Measurements from ENCODE around the gene CHSY3. TPM values are rescaled to one million over a fixed set of nuclear protein-coding genes. Genes with fewer than 3 reads are reported as not detected.

The CHSY3 gene
- polyA plus RNA-seq, 1 donor, result 5.0 TPM

- DNase-seq, result no peak
These were observed 194.7 kb downstream of the CHSY3 start for GRCh38 chr5:130099008-130099407.

DNA sequence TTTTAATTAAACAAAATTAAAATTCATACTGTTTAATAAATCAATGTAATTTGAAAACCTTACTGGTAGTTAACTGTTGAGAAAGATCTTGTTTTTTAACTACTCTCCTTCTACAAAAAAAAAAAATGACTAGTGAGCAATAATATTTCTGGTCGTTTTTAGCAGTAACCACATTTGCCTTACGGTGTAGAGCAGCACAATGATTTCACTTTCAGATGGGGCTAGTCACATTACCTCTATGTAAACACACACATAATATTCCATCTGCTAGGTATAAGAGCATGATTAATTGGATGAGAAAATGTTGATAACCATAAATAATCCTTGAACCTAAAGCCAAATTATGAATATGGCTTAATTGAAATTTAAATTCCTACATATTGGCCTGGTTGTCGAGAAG is 198.1 kb downstream of the CHSY3 start:
- no peak for DNase-seq

DNA sequence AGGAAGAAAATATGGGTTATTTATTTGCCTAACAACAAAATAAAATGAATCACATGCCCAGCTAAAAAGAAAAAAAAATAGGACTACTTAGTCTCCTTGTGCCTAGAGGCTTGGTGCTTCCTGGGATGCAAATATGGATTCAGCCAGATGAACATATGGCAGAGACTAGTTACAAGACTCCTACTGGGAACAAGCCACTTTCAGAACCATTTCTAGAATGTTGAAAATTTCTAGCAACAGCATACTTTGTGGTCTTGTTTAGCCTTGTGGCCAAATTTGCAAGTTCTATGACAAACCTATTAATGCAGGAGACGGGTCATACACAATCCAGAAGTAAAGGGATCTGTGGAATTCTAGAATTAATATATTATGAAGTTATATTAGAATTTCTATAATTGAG is 198.7 kb downstream of the CHSY3 start:
- no peak for DNase-seq

GRCh38 chr5:130104895-130105688 is 200.8 kb downstream of the CHSY3 start:
- DNase-seq, result no peak

DNA sequence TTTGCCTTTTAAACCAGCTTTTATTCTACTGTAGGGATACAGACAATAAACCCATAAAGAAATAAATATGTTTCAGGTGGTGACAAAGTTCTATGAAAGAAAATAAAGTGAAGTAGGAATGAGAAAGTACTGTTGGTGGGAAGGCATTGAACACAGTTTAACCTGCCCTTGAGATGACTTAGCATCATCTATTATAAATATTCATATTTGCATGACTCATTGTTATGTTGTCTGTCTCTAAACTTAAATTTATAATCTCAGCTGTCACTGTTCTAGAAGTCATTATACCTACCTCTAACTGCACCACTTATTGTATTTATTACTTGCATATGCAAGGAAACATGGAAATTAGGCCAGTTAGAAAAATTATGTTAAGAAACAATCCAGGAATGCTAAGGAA is 202.2 kb downstream of the CHSY3 start:
- no peak for DNase-seq

DNA sequence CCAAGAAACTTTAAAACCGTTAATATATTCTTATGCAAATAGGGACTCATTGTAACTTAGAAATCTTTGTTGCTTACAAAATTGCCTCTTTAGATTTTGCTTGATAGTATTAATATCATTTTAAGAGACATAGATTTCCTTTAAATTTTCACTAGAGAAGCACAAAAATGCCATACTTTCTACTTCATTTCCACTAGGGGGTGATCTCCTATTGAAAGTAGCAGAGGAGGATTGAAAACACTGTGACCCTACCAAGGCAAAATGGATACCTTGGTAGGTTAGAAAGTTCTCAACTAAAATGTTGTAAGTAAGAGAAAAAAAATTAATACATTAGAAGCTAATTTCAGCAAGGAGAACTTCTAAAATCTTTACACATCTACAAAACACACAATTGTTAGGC is 204.9 kb downstream of the CHSY3 start:
- peak; percentile 18 for DNase-seq

DNA sequence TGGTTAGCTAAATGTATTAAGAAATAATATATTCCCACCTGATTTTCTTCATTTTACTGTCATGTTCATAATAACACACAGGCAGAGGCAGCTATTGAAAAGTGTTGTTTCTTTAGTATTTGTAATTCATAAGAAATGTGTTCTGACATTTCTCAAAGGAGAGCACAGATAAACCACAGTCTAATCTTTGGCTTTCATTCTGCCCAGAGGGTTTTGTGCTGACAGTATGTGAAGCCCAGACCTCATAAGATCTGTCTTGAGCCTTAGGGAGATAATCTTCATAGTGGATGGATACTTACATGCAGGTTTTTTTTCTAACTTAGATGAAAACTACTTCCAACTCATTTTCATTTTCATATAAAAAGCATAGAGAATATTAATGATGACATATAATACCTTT is 206.1 kb downstream of the CHSY3 start:
- DNase-seq, result no peak

DNA sequence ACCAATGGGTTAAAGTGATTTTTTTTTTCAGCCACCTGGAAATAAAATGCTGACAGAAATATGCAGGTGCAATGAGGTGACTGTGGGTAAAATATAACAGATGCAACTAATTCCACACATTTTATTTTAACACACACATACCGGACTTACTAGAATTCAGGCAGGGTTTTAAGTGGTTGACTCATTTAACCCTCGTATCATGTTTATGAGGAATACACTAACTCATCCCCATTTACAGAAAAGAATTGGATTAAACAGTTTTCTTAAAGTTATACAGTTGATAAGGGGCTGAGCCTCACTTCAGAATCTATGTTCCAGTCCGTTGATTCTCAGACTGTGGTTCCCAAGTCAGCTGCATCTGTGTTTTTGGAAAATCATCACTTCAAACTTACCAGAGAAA is 207.5 kb downstream of the CHSY3 start:
- DNase-seq, result no peak

GRCh38 chr5:130112246-130112645 is 208.0 kb downstream of the CHSY3 start:
- DNase-seq, result no peak

DNA sequence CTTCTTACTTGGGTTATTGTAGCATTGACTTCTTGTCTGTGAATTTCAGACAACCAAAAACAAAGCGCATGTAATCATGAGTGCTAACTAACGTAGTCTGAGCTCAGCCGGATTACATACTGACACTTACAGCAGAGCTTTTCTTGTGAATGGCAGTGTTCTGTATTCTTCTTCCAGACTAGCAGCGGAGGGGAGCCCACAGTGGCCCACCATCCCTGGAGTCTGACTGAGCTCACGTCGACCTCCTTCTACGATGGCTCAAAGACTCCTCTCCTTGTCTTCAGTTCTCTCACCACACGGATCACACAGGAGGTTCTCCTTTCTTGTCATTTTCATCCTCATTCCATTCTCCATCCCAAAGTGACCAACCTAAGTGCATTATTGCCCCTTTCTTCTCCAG is 211.4 kb downstream of the CHSY3 start:
- DNase-seq, result no peak

DNA sequence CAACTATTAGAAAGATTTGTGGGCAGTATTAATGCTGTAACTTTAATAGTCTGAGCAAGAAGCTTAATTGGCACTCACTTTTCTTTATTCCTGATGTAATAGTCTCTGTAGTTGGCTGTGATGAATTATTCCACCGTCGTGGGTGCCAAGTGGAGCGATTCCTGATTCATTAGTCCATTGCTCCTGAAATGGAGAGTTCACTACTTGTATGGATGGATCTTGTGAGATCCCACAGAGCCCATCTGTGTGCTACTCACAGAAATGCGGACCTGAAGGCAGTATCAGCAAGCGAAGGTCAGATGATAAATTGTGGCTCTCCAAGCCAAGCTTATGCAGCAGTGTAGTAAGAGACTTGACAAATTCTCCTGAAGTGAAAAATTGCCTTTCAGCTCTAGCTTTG is 212.2 kb downstream of the CHSY3 start:
- DNase-seq, result no peak

DNA sequence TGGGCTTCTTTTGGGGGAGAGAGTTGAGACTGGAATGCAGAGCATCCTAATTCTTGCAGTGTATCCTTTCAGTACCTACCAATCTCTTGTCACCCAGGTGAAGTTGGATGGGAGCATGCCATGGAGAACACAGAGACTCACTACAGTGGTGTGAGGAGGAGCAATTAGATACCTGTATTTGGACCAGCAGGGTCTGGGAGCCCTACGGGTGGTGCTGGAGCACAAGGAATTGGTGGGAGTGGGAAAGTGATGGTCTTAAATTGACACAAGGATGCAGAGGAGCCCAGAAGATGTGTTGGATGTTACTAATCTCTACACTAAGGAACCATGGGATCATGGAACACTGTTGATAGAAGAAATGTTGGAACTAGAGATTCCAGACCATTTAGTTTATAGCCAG is 212.7 kb downstream of the CHSY3 start:
- DNase-seq, result no peak

DNA sequence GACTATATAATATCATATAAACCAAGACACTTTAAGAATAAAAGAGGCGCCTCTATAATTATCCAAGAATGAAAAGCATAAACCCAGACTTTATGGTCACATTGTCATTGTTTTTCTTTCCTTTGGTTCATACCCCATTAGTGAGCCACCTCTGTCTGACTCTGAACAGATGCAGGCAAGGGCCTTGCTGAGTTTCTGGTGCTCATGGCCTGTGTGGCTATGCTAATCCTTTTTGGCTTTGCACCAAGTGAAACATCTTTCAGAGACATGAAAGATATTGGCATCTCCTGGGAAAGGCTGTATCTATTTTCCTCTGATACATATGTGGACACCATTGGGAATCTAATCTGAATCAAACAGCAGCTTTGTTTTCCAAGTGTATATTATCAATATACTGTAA is 222.5 kb downstream of the CHSY3 start:
- DNase-seq, result no peak

GRCh38 chr5:130135506-130135905 is 231.2 kb downstream of the CHSY3 start:
- no peak for DNase-seq

DNA sequence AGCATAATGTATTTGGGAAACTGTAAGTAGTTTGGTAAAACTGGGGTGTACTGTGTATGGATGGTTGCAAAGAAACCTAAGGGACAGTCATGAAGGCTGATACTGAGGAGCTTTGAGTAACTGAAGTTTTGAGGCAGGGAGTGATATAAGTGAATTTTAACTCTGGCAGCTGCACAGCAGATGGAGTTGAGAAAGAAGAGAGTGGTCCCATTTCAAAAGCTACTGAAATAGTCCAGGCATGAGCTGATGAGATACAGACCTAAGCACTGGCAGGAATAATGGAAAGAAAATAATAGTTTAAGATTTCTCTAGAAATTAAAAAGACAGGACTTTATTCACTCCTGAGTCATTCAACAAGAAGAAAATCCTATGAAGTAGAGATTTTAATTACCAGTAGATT is 232.0 kb downstream of the CHSY3 start:
- DNase-seq, result no peak

DNA sequence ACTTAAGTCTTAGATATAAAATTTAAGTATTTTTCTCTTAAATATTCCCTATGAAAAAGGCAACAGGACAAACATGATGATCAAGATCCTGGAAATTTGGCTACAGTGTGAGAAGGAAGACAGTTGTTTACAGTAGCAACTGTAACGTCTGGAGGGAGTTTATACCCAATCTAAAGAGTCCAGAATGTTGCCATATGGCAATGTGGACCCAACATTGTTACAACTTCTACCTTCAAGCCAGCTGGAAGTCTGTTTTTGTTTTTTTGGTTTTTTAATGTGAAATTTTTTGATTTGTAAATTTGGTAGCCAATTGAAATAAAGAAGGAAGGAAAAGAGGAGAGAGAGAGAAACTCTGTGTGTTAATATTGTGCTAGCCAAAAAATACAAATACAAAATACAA is 233.4 kb downstream of the CHSY3 start:
- no peak for DNase-seq

GRCh38 chr5:130138406-130139045 is 234.3 kb downstream of the CHSY3 start:
- DNase-seq, result no peak

GRCh38 chr5:130141659-130142320 is 237.5 kb downstream of the CHSY3 start:
- DNase-seq, result no peak

DNA sequence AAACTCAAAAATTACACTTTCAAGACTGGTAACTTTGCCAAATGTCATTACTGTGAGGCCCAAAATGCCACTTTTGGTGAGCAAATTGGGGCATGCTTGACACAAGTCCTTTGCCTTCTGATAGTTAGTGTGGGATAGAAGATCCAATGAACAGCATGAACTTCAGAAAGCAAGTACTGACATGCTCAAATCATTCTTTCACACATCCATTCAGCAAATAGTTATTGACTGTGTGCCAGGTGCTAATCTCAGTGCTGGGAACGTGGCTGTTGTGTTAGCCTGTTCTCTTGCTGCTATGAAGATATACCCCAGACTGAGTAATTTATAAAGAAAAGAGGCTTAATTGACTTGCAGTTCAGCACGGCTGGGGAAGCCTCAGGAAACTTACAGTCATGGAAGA is 247.0 kb downstream of the CHSY3 start:
- DNase-seq, result no peak

DNA sequence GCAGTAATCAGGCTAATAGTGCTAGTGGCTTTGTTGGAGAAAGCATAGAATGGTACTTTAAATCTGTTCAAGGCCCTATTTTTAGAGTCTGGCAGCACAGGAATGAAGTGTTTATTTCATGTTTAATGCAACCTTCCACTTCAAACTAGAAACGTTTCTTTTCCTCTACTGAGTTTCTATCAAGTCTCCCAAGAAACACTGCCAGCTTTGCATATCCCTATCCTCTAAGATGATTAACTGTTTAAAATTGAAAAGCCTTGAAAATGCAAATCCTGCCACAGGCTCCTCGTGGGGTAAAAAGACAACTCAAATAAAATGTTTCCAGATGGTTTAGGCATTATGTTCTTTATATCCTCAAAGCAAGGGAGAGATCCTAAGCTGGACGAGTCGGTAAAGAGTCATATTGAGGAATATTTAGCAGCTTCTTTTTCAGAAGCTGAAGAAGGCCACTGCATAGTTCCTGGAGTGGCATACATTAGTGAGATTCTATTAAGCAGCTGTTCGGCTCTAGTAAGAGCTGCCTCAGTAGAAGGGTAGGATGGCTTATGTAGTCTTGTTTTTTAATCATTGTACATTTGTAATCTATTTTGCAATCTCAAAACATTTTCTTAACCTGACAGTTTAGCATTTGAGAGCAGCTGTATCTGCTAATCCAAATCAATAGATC is 251.2 kb downstream of the CHSY3 start:
- DNase-seq, result no peak

GRCh38 chr5:130158036-130158435 is 253.8 kb downstream of the CHSY3 start:
- no peak for DNase-seq

DNA sequence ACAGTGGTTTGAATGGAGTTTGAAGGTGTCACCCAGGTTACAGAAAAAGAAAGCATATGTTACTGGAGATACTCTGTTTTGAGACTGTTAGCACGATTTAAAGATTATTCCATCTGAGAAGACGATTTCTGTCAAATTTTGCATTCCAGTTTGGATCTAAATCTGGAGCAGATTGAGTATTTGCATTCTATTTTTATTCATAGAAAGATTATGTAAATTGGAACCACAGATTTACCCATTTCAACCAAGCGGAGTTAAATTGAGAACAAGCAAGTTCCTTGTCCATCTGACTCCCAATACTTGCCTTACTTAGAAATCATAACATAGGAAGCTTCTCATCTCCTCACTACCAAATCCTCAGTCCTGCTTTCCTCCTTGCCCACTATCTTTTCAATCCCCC is 255.7 kb downstream of the CHSY3 start:
- no peak for DNase-seq

DNA sequence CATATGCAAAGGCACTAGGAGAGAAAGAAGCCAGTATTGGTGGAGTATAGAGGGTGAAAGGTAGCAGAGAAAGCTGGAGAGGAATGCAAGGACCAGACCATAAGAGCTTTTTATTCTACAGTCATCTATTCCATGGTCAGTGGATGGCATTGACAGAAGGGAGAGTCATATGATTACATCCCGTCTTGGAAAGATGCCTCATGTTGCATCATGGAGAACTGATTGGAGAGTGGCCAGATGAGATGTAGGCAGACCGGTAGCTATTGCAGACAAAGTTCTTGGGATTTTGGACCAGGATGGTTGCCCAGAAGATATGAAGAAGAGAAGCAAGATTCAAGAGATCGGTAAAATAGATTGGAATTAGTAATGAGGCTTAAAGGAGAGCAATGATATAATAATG is 260.7 kb downstream of the CHSY3 start:
- DNase-seq, result no peak

Data from left kidney (tissue), 2 donors.